ENCODE measurements around the gene TCN2.

- no peak for TF ChIP-seq CTCF (IDR thresholded peaks at IDR 0.05)
- TF ChIP-seq EZH2phosphoT487 (IDR thresholded peaks at IDR 0.05) = no peak
These were observed 7.3 kb downstream of the TCN2 start for GRCh38 chr22:30614268-30614667.

All from neural progenitor cell (in vitro differentiated cells).